GM23248 (cell line): ENCODE measurements around the gene MYH15.

Experiments
- EZH2 ChIP-seq: fragments of 200-600 bp; sonication (generic); IDR thresholded peaks from 2 replicates; pipeline ENCODE4 v1.6.1; 2018; ENCODE audit warnings: antibody characterized with exemption, mild to moderate bottlenecking; ENCODE audit not compliant: insufficient read depth, poor library complexity, severe bottlenecking
- EZH2phosphoT487 ChIP-seq: fragments of 200-600 bp; sonication (generic); IDR thresholded peaks from 2 replicates; pipeline ENCODE4 v1.6.1; 2018; ENCODE audit warnings: antibody characterized with exemption, moderate library complexity, mild to moderate bottlenecking, low read depth; ENCODE audit not compliant: insufficient read depth

GRCh38 chr3:108342837-108343486 lies 167.4 kb downstream of the MYH15 start:
- TF ChIP-seq EZH2: no peak
- TF ChIP-seq EZH2phosphoT487: no peak
